HG03457 (cell line): ENCODE measurements around the gene ATP10A.
"Not testable (repeated sequence)": the region's sequence is repeated elsewhere in the genome, so short reads cannot be mapped to it uniquely, and the experiment has no call there.

Experiments used
- ATAC-seq: cut with Tn5 transposase; IDR thresholded peaks from one replicate; pipeline ENCODE4 v1.9.1; 2021; ENCODE audit warnings: moderate number of reproducible peaks; ENCODE audit not compliant: unreplicated experiment

The ATP10A gene

GRCh38 chr15:25859838-25860645 is 3.1 kb downstream of the ATP10A start:
- ATAC-seq, result no peak

GRCh38 chr15:25858952-25859760 is 4.0 kb downstream of the ATP10A start:
- ATAC-seq, result no peak

- ATAC-seq, result not testable (repeated sequence)
These were observed 7.1 kb downstream of the ATP10A start for GRCh38 chr15:25856059-25856458.

GRCh38 chr15:25852661-25853524 is 10.2 kb downstream of the ATP10A start:
- ATAC-seq, result no peak

GRCh38 chr15:25852027-25852426 is 11.1 kb downstream of the ATP10A start:
- no peak for ATAC-seq

GRCh38 chr15:25850154-25851111 is 12.7 kb downstream of the ATP10A start:
- peak; percentile 74 for ATAC-seq

GRCh38 chr15:25849157-25849921 is 13.8 kb downstream of the ATP10A start:
- ATAC-seq, result no peak

- ATAC-seq, result no peak
These were observed 14.4 kb downstream of the ATP10A start for GRCh38 chr15:25848784-25849156.

- ATAC-seq, result no peak
These were observed 14.8 kb downstream of the ATP10A start for GRCh38 chr15:25848325-25848724.

- ATAC-seq, result no peak
These were observed 16.1 kb downstream of the ATP10A start for GRCh38 chr15:25847051-25847450.

GRCh38 chr15:25846377-25846776 is 16.8 kb downstream of the ATP10A start:
- no peak for ATAC-seq

GRCh38 chr15:25844981-25845680 is 18.0 kb downstream of the ATP10A start:
- ATAC-seq, result no peak

GRCh38 chr15:25844542-25844941 is 18.6 kb downstream of the ATP10A start:
- no peak for ATAC-seq

GRCh38 chr15:25844076-25844475 is 19.1 kb downstream of the ATP10A start:
- no peak for ATAC-seq

GRCh38 chr15:25839638-25840156 is 23.4 kb downstream of the ATP10A start:
- no peak for ATAC-seq

- ATAC-seq, result no peak
These were observed 24.3 kb downstream of the ATP10A start for GRCh38 chr15:25838871-25839195.

- no peak for ATAC-seq
These were observed 24.8 kb downstream of the ATP10A start for GRCh38 chr15:25838191-25838870.

GRCh38 chr15:25832158-25832557 is 31.0 kb downstream of the ATP10A start:
- no peak for ATAC-seq
